ENCODE results near the gene ALG1. TPM values are rescaled to one million over a fixed set of nuclear protein-coding genes. Genes with fewer than 3 reads are reported as not detected.

Gene ALG1
- 24.4 and 42.0 TPM in 2 replicates for total RNA-seq (2014; rRNA removed; shearing (Covaris generic))

GRCh38 chr16:5071681-5072333 lies at the start of gene ALG1:
Gene ALG1 (plus strand): TSS chr16:5071843. CDS start chr16:5071850, 7 bp downstream.
- in situ Hi-C loops (cut with HindIII; ENCODE audit: low sequenced_read_pairs): no loop called here
- DNase-seq (ENCODE audit: low spot score): peak; percentile 81

GRCh38 chr16:5022521-5022920 lies 49.1 kb upstream of the ALG1 start:
- in situ Hi-C loops (cut with HindIII; ENCODE audit: low sequenced_read_pairs): no loop called here
- DNase-seq (ENCODE audit: low spot score): no peak

GRCh38 chr16:5024632-5025031 lies 47.0 kb upstream of the ALG1 start:
- DNase-seq (ENCODE audit: low spot score): peak; percentile 11
- in situ Hi-C loops (cut with HindIII; ENCODE audit: low sequenced_read_pairs): no loop called here

GRCh38 chr16:5025171-5025632 lies 46.4 kb upstream of the ALG1 start:
- DNase-seq (ENCODE audit: low spot score): peak; percentile 37
- in situ Hi-C loops (cut with HindIII; ENCODE audit: low sequenced_read_pairs): no loop called here

- no peak for DNase-seq (ENCODE audit: low spot score)
- in situ Hi-C loops (cut with HindIII; ENCODE audit: low sequenced_read_pairs): no loop called here
Measured at GRCh38 chr16:5026664-5027063, 45.0 kb upstream of the ALG1 start.

- in situ Hi-C loops (cut with HindIII; ENCODE audit: low sequenced_read_pairs): no loop called here
- DNase-seq (ENCODE audit: low spot score): no peak
Measured at GRCh38 chr16:5027086-5027485, 44.6 kb upstream of the ALG1 start.

GRCh38 chr16:5027575-5028235 lies 43.9 kb upstream of the ALG1 start:
- in situ Hi-C loops (cut with HindIII; ENCODE audit: low sequenced_read_pairs): no loop called here
- no peak for DNase-seq (ENCODE audit: low spot score)

- DNase-seq (ENCODE audit: low spot score): no peak
- in situ Hi-C loops (cut with HindIII; ENCODE audit: low sequenced_read_pairs): no loop called here
Measured at GRCh38 chr16:5028950-5029475, 42.6 kb upstream of the ALG1 start.

- in situ Hi-C loops (cut with HindIII; ENCODE audit: low sequenced_read_pairs): no loop called here
Measured at GRCh38 chr16:5030251-5030870, 41.3 kb upstream of the ALG1 start.

GRCh38 chr16:5031601-5032000 lies 40.0 kb upstream of the ALG1 start:
- in situ Hi-C loops (cut with HindIII; ENCODE audit: low sequenced_read_pairs): no loop called here
- no peak for DNase-seq (ENCODE audit: low spot score)

More at GRCh38 chr16:5030251-5030870, 41.3 kb upstream of the ALG1 start:
- DNase-seq (ENCODE audit: low spot score): no peak

GRCh38 chr16:5032748-5033167 lies 38.9 kb upstream of the ALG1 start:
- in situ Hi-C loops (cut with HindIII; ENCODE audit: low sequenced_read_pairs): no loop called here
- peak; percentile 8 for DNase-seq (ENCODE audit: low spot score)

- peak; percentile 88 for DNase-seq (ENCODE audit: low spot score)
- in situ Hi-C loops (cut with HindIII; ENCODE audit: low sequenced_read_pairs): no loop called here
Measured at GRCh38 chr16:5033256-5034166, 38.1 kb upstream of the ALG1 start, which contains the start of gene NAGPA. Gene NAGPA (minus strand): TSS chr16:5033935. CDS start chr16:5033914, 21 bp downstream.

GRCh38 chr16:5034167-5034523 lies 37.5 kb upstream of the ALG1 start:
- in situ Hi-C loops (cut with HindIII; ENCODE audit: low sequenced_read_pairs): no loop called here
- no peak for DNase-seq (ENCODE audit: low spot score)

- in situ Hi-C loops (cut with HindIII; ENCODE audit: low sequenced_read_pairs): no loop called here
- no peak for DNase-seq (ENCODE audit: low spot score)
Measured at GRCh38 chr16:5035909-5036227, 35.8 kb upstream of the ALG1 start.

- in situ Hi-C loops (cut with HindIII; ENCODE audit: low sequenced_read_pairs): no loop called here
- DNase-seq (ENCODE audit: low spot score): peak; percentile 7
Measured at GRCh38 chr16:5036228-5037156, 35.2 kb upstream of the ALG1 start.

- in situ Hi-C loops (cut with HindIII; ENCODE audit: low sequenced_read_pairs): no loop called here
- no peak for DNase-seq (ENCODE audit: low spot score)
Measured at GRCh38 chr16:5040451-5040850, 31.2 kb upstream of the ALG1 start.

- DNase-seq (ENCODE audit: low spot score): no peak
- in situ Hi-C loops (cut with HindIII; ENCODE audit: low sequenced_read_pairs): no loop called here
Measured at GRCh38 chr16:5041600-5042133, 30.0 kb upstream of the ALG1 start.

- in situ Hi-C loops (cut with HindIII; ENCODE audit: low sequenced_read_pairs): no loop called here
- DNase-seq (ENCODE audit: low spot score): no peak
Measured at GRCh38 chr16:5042574-5043171, 29.0 kb upstream of the ALG1 start.

Measured in G401 (cell line).